Panc1 (cell line): ENCODE results near the gene RALGPS1.

Experiments used
- CTCF ChIP-seq: fragments of 450-650 bp; IDR thresholded peaks from 2 replicates; pipeline ENCODE4 v1.5.1; 2017; ENCODE audit warnings: mild to moderate bottlenecking
- POLR2AphosphoS5 ChIP-seq: IDR thresholded peaks from 2 replicates; pipeline ENCODE4 v1.6.1; 2012; ENCODE audit warnings: mild to moderate bottlenecking, low read depth, low read length, moderate library complexity
- TCF7L2 ChIP-seq: IDR thresholded peaks from 2 replicates; pipeline ENCODE4 v1.6.1; 2011; ENCODE audit warnings: mild to moderate bottlenecking, low read depth, low read length, inconsistent platforms

DNA sequence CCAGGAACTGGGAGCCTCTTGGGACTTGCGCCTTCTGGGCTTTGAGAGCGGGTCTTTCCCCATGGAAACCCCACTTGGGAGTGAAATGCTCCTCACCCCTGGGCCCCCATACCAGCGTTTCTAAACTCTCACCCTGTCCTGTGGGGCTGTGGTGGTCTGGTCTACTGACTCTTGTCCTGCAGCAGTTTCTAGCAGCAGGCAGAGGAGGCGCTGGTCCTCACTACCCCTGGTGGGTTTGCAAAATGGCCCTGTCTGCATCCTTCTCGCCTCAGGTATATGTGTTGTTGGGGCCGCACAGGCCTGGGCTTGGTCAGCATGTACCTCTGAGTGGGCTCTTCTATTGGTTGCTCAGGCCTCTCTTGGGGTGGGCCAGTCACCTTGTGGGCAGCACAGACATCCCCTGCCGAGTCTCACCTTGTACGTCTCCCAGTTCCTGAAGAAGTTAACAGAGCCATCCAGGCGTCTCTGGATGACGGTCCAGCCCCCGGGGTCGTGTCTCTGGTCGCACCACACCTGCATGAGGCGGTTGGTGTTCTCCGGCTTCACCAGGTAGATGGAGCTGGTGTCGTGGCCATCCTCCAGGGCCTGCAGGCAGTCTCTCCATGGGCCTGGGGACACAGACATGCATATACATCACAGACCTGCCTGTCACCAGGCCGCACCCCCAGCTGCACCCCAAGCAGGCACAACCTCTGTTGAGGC lies 178.9 kb downstream of the RALGPS1 start:
- TF ChIP-seq POLR2AphosphoS5 (no peak), TCF7L2 (no peak), CTCF (no peak)
